ENCODE data around the gene MRPL54.
A peak's percentile ranks its signal among the peaks of the same experiment; 100 is the strongest.

Gene MRPL54

DNA sequence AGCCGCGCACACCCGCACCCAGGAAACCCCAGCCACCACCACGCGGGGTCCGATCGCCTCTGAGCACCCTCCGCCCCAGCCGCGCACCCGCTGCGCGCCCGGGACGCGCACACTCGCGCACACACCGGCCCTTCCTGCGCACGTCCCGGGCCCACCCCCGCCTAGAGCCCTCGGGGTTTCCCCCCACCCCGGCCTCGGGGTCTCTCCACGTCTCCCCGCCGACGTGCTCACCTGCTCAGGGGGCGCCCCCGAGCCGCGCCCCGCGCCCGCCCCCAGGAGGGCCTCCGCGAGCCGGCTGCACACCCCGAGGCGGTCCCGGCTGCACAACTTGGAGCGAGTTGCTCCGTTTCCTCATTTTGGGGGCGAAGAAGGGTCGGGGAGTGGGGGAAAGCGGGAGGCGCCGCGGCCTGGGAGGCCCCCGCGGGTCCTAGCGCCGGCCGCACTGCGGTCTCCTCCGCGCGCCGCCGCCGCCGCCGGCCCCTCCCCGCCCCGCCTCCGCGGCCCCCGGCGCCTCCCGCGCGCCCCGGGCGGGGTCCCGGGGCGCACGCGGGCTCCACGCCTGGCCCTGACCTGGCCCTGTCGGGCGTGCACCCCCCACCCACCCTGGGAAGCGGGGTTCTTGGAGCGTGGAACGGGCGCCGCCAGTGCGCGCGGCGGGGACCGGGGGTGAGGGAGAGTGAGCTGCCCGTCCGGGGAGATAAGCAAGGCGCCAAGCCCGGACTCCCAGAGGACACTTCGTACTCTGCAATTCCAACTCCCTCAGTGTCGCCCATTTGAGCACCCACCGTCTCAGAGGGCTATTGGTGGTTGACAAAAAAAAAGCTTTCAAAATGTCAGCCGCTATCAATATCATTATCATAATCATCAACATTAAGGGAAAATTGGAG is 23.7 kb downstream of the MRPL54 start, which contains the start of gene MATK:
TSS of gene MATK (minus strand) at position 444 of the 887 bp plus-strand sequence. CDS start 1,246 bp downstream, outside the sequence.
- DNase-seq (ENCODE audit: low read depth) = no peak

DNA sequence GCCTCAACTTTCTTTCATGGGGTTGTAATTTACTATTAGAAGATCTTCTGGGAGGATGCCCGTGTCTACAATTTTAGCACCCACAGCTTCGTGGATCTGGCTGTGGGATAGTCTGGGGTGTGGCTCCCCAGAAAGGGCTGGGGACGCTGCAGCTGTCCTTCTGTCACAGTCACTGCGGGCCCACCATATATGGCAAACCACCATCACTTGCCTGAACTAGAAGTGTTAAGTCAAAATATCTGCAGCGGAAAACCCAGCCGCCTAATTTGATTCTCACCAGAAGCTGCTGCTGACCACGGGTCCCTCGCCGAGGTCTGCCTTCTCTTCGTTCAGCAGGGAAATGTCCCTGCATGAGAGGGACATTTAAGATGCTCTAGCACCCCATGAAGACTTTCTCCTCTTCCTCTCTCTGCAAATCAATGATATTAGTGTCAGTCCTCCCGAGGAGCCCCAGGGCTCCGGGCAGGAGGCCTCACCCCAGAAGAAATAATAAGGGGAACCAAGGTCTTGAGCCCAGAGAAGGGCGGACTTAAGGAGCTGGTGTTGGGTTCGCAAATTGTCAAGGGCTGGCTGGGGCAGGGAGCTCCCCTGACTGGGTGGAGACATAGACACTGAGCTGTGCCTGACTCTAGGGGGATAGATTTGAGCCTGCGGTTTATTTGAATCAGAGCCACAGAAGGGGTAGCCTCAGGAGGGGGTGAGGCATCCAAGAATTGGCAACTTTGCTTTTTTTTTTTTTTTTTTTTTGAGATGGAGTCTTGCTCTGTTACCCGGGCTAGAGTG is 26.7 kb downstream of the MRPL54 start:
- no peak for DNase-seq (ENCODE audit: low read depth)

DNA sequence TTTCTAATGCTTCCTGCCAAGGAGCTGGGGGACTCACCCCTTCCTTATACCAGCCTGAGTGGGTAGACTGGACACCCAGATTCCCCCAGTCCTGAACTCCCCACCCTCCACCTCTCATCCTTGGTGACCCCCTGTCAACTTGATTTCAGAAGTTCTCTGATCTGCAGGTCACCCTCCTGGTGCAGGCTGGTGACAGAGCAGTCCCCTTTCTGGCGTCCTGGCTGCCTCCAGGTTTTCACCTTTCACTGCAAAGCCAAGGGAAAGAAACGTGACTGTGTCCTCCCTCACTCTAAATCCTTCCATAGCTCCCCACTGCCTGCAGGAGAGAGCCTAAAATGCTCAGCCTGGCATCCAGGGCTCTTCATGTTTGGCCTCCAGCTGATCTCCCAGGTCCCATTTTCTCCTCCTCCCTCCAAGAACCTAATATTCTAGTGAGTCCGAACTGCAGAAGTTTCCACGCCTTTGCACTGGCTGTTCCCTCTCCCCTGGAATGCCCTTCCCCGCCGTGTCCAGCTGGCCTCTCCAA is 27.8 kb downstream of the MRPL54 start:
- DNase-seq (ENCODE audit: low read depth) = no peak

DNA sequence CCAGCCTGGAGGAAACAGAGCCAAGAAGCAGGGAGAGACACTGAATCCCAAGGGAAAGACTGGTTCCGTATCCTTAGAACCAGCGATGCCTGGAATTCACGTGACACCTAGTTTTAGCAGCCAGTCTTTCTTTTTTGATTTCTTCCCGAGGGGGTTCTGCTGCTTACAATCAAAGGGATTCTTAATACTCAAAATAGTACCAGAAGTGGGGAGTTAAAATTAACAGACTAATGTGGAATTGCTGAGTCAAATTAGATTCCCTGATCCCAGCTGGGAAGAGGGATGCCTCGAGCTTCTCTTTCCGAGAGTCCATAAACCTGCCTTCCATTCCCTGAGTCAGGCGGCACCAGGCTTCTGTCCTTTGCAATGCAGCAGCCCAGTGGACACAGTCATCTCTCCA is 28.5 kb downstream of the MRPL54 start:
- no peak for DNase-seq (ENCODE audit: low read depth)

DNA sequence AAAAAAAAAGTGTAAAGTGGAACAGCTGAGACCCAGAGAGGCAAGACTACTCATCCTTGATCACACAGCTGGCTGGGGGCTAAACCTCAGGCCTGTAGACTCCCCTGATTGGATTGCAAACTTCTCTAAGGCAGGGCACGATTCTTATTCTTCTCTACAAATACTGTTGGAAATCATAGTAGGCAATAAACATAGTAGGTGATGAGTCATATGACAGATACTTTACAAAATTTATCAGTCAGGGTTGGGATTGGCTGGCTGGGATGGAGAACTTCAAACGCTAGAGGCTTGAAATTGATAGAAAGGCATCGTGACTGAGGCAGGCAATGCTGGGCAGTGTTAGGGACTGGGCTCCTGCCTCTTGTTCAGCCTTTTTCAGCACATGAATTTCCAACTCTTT is 29.6 kb downstream of the MRPL54 start:
- DNase-seq (ENCODE audit: low read depth) = no peak

DNA sequence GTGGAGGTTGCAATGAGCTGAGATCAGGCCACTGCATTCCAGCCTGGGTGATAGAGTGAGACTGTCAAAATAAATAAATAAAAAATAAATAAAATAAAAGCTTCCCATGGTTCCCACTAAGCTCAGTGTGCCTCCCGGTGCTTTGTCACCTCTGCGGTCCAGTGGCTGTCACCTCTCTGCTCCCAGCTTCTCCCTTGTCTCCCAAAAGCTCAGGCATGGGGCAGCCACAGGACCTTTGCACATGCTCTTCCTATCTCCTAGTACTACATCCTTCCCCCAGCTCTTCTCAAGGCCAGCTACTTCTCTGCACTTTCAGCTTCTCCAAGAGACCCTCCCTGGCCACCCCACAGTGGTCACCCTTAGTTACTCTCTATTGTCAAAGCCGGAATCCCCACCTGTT is 31.3 kb downstream of the MRPL54 start:
- DNase-seq (ENCODE audit: low read depth) = no peak

DNA sequence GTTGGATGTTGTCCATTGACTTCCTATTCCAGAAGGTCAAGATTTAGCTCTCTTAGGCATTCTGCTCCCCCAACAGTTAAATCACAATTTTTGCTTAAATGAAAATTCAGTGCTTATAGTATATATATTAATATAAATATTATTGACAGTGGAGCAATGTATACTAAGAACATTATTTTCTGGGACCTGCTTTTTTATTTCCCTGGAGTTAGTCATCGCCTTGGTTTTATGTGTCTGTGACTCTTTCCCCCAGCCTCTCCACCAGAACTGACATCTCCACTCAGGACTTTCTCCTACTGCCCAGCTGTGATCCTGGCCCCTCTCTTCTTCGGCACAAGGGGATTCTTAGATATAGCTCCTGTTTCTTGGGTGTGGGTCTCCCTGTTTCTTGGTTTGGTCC is 33.9 kb downstream of the MRPL54 start:
- DNase-seq (ENCODE audit: low read depth) = no peak

DNA sequence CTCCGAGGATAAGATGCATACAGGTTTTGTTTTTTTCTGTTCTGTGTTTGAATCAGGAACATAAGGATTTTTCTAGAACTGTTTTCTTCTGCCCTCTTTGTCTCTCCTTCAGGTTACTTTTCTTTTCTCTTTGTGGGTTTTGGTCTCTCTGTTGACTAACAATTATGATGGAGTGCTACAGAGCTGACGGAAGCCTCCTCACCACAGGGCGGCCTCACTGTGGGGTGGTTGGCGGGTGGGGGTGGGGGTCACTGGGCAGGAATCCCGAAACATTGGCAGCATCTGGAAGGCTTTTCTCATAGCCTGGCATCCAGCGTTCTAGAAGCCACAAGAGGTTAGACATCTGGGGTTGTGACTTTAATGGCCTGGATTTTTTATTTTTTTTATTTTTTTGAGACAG is 35.7 kb downstream of the MRPL54 start:
- no peak for DNase-seq (ENCODE audit: low read depth)

DNA sequence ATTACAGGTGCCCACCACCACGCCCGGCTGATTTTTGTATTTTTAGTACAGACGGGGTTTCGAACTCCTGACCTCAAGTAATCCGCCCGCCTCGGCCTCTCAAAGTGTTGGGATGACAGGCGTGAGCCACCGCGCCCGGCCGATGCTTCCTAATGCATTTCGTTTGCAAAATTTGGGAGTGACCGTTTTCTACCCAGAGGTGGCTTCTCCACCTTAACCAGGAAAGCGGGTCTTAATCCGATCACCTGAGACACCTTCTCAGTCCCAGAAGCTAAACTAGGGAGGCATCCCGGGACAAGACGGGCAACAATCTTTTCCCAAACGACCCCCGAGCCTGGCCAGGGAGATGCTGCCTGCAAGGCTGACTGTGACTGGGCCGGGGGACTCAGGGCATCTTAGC is 38.5 kb downstream of the MRPL54 start:
- DNase-seq (ENCODE audit: low read depth) = no peak

DNA sequence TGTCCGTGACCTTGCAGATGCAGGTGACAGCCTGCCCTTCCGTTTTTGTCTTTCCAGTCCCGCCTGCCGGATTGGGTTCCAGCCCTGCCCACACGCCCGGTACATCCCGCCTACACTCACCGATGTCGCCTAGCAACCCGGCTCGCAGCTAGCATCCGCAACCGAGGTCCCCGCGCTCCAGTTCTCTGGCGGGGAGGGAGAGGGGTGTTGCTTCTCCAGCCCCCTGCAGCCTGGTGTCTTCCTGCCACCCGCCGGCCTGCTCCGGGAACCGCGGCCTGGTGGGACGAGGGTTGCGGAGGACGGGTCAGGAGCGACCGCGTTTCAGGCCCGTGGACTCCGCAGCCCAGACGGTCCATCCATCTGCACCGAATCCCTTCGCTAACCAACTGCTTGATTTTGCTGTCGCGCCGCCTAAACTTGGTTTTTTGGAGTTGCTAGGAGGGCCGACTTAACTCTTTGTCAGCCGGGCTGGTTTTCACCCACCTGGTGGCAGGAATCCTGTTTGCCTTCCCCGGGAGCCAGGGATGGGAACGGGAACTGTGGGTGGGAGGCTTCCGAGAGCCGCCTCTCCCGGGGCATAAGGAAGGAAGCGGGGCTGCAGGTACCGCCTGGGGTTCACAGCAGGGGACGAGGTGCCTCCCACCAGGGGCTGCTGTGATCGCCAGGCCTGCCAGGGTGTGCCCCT is 39.1 kb downstream of the MRPL54 start:
- peak; percentile 36 for DNase-seq (ENCODE audit: low read depth)

DNA sequence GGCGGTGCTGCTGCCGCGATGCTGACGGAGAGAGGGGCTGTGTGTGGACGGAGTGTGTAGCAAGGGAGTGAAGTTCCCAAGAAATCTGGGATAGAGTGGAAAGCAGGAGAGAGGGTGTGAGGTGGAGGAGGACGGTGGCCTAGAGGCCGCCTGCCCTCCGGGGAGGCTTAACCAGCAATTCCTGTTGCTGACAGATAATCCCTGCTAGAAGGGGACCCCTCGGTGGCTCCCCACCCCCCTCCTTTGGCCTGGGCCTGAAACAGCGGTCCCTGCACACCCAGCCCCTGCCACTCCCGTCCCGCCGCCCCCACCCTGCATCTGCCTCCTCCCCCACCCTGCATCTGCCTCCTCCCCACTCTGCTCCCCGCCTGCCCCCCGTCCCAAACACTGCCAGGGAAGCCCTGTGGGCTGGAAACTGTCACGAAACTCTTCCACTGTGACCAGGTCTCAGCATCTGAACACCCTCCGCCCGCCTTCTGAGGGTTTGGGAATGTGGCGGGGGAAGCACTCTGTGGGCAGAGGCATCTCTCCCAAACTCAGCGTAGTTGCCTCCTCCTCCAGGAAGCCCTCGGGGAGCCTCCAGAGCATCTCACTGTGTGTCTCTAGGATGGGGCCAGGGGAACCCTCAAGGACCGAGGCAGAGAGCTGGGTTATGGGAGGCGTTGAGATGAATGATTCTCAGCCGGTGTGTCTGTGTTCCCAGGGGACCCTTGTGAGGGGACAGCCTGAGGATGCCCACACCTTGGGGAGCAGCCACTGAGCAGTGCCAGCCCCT is 40.8 kb downstream of the MRPL54 start:
- no peak for DNase-seq (ENCODE audit: low read depth)

DNA sequence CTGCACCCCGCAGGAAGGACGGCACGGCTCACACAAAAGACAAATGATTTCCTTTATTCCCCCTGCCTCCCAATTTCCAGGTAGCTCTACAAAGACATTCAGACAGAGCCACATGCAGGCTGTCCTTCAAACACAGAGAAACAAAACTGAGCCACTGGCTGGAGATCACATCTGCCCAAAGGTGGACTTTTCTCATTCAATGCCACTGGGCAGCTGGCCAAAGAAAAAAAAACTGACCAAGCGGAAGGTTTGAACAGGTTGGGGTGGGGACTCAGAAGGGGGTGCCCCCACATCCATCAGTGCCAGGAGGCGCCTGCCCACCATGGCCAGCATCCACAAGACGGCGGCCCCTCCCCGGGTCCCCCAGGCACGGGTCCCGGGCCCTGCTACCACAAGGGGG is 41.5 kb downstream of the MRPL54 start:
- DNase-seq (ENCODE audit: low read depth) = no peak

DNA sequence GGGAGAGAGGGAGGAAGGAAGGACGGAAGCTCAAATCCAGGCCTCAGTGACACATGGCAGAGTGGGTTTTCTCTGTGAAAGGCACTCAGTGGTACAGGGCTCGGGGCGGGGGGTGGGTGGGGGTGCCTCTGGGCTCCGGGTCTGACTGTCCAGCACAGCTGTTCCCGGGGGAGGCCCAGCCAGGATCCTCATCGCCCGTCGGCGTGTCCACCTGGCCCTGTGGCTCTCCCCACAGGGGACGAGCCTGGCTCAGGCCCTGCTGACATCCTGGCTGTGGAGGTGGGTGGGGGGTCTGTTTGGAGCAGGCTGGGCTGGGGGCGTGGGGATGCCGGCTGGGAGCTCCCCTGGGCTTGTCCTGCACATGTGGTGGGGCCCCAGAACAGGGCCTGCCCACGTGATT is 41.9 kb downstream of the MRPL54 start:
- DNase-seq (ENCODE audit: low read depth) = no peak

DNA sequence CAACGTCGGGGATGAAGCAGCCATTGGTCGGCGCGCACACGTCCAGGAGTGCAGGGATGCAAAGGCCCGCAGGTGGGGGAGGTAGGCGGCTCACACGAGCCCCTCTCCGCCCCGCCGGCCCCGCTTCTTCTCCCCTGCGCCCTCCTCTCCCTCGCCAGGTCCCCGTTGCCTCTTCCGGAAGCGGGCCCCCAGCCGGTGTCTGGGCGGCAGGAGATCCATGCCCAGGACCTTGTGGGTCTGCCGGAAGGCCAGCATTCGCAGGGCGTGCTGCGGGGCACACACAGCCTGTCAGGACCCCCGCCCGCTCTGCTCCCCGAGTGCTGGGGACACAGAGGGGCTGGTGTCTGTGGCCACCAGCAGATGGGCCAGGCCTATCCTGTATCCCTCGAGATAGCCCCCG is 43.4 kb downstream of the MRPL54 start:
- DNase-seq (ENCODE audit: low read depth) = no peak

DNA sequence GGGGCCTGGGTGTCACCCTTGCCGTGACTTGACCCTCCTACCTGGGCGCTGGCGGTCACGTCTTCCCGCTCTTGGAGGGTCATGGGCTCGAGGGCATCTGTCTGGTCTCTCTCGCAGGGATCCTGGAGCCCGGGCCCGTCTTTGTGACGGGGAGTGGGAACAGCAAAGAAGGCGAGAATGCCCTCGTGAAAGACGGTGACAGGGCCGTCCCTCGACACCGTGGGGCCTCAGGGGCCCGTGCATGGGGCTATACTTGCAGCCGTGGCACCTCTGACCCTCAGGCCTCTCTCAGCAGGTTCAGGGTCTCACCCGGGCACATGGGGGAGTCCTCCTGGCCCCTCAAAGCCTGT is 44.6 kb downstream of the MRPL54 start:
- DNase-seq (ENCODE audit: low read depth) = no peak

DNA sequence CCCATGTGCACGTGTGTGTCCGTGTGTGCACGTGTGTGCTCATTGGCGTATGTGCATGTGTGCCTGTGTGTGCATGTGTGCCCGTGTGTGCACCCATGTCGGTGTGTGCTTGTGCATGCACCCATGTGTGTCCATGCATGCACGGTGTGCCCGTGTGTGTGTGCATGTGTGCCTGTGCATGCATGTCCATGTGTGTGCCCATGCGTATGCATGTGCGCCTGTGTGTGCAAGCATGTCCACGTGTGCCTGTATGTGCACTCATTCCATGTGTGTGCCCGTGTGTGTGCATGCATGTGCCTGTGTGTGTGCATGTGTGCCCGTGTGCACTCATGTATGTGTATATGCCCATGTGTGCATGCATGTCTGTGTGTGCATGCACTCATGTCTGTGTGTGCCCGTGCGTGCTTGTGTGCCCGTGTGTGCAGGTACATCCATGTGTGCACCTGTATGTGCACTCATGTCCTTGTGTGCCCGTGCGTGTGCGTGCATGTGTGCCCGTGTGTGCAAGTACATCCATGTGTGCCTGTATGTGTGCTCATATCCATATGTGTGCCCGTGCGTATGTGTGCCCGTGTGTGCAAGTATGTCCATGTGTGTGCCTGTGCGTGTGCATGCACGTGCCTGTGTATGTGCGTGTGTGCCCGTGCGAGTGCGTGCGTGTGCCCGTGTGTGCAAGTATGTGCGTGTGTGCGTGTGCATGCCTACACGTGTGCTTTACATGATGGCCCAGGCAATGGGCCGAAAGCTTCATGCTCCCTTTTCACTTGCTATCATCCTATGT is 45.3 kb downstream of the MRPL54 start:
- no peak for DNase-seq (ENCODE audit: low read depth)

DNA sequence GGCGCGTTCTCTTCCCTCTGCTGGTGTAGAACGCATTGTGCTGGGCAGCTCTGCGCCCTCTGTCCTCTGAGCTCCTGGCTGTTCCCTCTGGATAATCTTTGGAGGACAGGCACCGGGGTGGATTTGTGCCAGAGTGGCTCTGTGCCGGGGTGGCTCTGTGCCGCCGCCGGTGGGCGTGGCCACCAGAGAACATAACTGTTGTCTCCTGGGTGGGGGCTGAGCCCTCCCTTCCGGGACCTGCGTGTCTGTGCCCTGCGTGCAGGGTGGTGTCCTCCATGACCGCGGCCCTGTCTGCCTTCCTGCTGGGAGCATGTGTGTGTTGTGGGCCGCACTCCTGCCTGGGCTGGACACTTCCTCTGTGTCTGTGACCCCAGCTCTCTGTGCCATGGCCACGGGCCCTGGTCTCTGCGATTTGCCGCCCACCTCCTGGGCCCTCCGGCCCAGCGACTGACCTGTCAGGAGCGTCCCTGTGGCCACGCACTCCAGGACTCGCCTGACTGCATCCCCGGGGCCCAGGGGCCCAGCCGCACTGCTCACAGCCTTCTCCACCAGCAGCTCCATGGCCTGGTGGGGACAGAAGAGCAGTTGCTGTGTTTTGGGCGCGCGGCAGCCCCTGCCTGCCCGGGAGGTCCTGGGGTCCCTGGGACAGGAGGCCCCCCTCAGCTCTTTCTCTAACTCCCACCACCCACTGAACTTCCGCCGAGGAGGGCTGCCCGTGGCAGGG is 46.1 kb downstream of the MRPL54 start:
- no peak for DNase-seq (ENCODE audit: low read depth)

DNA sequence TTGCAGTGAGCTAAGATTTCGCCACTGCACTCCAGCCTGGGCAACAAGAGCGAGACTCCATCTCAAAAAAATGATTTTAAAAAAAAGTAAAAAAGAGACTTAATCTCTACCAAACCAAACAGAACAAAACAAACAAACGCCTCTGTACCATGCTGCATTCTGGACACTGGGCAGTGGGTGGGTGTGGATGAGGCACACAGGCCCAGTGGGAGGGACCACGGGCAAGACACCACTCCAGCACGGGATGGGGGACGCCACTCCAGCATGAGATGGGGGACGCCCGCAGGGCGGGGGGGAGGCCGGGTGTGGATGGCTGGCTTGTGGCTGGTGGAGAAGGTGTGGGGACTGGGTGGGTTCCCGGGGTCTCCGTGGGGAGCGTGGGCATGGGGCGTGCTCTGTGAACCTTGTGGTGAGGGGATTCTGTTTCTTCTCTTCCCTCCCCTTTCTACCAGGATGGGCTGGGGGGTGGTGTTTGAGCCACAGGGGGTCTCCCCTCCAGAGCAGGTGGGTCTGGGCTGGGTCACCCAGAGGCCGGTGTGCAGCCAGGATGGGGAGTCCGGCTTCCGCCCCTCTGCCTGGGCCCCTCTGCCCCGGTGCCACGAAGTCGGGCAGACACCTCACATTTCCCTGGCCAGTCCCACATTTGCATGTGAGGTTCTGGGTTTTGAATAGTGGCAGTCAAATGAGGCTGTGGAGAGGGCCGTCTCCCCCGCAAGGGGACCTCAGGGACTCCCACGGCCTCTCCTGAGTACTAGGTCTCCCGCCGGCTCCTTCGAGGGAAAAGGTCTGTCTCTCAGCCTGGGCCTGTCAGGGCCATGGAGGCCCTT is 47.6 kb downstream of the MRPL54 start:
- no peak for DNase-seq (ENCODE audit: low read depth)

DNA sequence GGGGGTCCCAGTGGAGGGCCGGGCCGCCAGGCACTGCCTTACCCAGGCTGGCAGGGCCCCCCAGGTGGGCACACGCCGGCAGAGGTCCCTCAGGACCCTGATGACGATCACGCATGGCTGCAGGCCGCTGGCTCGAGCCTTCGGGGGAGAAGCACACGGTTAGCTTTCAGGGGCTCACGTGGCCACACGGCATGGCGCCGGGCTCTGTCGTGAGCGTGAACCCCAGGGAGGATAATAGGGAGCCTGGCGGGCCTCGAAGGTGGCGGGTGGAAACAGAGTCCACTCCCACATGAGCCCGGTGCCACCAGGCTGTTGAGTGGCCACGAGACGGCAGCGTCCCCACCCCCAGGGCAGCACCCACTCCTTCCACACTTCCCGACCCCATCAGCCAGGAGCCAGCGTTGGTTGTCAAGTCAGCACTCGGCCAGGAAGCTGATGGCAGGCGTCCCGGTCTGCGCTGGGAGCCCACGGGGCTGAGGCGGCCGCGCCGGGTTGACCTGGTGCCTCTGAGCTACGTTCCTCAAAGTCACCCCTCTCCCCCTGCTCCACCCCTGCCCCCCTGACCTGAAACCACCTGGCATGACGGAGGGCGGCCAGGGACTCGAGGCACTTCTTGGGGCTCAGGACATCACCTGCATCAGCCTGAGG is 48.4 kb downstream of the MRPL54 start:
- no peak for DNase-seq (ENCODE audit: low read depth)
